NCI-H510A treated with DMSO at 0.1 percent for 48 hours (cell line): Measurements from ENCODE around the gene HECA.
A peak's percentile ranks its signal among the peaks of the same experiment; 100 is the strongest.
"Not testable (repeated sequence)": the region's sequence is repeated elsewhere in the genome, so short reads cannot be mapped to it uniquely, and the experiment has no call there.

Experiments
- DNase-seq: peaks from one replicate; lab custom pipeline; 2025; lab: John Stamatoyannopoulos, UW

HECA gene, protein sequence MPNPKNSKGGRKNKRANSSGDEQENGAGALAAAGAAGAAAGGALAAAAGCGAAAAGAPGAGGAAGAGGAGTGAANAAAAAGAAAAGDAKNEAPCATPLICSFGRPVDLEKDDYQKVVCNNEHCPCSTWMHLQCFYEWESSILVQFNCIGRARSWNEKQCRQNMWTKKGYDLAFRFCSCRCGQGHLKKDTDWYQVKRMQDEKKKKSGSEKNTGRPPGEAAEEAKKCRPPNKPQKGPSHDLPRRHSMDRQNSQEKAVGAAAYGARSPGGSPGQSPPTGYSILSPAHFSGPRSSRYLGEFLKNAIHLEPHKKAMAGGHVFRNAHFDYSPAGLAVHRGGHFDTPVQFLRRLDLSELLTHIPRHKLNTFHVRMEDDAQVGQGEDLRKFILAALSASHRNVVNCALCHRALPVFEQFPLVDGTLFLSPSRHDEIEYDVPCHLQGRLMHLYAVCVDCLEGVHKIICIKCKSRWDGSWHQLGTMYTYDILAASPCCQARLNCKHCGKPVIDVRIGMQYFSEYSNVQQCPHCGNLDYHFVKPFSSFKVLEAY

GRCh38 chr6:139134817-139135577 lies at the start of gene HECA:
TSS of gene HECA (plus strand) at chr6:139135080. CDS start at chr6:139135397, 317 bp downstream.
- peak; percentile 47 for DNase-seq

DNA sequence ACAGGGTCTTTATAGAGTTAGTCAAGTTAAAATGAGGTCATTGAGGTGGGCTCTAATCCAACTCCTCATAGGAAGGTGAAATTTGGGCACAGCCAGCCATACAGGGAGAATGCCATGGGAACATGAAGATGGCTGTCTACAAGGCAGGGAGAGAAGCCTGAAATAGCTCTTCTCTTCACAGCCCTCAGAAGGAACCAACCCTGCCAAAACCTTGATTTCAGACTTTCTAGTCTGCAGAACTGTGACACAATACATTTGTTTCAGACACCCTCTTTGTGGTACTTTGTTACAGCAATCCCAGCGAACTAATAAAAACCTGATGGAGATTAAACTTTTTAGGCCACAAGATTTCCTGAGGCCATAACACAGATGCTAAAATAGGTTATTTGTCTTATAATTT lies 43.1 kb upstream of the HECA start:
- no peak for DNase-seq

DNA sequence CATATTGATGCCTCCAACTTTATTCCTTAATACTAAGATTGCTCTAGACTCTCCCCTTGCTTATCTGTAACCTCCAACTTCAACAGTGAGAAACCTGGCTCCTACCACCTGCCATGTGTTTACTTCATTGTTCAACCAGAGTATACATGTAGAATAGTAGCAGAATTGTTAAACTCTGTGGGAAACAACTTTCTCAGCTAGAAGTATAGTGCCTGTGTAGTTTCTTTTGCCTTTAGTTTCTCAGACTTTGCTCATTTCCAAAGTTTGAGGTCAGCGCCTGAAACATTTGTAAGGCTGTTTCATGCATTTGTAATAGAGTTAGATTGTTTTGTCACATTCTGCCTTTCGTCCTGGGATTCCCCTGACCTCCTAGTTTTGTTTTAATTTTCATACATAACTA lies 34.9 kb upstream of the HECA start:
- no peak for DNase-seq

DNA sequence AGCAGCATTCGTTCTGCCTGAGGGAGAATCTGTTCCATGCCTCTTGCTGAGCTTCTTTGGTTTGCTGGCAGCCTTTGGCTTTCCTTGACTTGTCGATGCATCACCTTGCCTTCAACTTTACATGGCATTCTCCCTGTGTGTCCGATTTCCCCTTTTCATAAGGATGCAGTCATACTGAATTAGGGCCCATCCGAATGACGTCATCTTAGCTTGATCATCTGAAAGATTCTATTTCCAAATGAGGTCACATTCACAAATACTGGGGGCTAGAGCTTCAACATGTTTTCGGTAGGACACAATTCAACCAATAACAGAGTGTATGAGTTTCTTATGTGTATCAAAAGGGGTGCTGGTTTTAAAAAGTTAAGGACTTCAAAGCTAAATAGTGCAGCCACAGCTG lies 27.8 kb upstream of the HECA start:
- DNase-seq, result no peak

DNA sequence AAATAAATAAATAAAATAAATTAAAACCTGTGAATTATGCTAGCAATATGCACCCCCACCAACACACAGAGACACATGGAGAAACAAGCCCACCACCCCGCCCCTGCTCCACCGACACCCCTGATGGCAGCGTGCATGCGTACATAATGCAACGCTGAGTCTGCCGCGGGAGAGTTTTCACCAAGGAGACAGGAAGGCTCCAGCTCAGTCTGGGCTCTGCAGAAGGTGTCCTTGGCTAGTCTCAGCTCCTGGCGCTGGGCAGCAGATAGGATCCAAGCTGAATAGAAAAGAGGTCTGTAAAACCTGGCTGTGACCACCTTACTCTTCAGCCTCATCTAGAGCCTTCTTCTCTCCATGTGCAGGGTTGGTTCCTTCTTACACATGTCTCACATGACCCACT lies 26.5 kb upstream of the HECA start:
- DNase-seq, result no peak

DNA sequence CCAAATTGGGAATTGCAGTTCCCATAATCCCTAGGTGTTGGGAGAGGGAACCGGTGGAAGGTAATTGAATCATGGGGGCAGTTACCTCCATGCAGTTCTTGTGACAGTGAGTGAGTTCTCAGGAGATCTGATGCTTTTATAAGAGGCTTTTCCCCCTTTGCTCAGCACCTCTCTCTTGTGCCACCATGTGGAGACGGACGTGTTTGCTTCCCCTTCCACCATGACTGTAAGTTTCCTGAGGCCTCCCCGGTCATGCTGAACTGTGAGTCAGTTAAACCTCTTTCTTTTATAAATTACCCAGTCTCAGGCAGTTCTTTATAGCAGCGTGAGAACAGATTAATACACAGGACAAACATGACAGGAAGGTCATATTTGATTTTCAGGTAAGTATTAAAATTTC lies 25.3 kb upstream of the HECA start:
- DNase-seq, result no peak

GRCh38 chr6:139112146-139112545 lies 22.7 kb upstream of the HECA start:
- DNase-seq, result no peak

DNA sequence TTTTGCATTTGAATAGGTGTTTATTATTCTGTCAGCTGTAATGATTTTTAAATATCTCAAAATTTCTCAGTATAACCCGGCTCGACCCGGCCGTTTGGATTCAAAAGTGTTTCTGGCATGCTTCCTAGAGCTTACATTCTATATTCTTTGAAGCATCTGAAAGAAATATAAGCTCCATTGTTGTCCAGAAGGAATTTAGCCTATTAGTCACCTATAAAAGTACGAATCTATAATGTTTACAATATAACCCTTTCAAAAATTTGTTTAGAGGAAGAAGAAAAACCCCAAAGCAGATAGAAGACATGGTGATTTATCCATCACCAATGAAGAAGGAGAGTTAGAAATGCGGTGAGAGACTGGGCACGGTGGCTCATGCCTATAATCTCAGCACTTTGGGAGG lies 22.3 kb upstream of the HECA start:
- DNase-seq, result no peak

- DNase-seq, result no peak
Observed at GRCh38 chr6:139114746-139115145, 20.1 kb upstream of the HECA start.

DNA sequence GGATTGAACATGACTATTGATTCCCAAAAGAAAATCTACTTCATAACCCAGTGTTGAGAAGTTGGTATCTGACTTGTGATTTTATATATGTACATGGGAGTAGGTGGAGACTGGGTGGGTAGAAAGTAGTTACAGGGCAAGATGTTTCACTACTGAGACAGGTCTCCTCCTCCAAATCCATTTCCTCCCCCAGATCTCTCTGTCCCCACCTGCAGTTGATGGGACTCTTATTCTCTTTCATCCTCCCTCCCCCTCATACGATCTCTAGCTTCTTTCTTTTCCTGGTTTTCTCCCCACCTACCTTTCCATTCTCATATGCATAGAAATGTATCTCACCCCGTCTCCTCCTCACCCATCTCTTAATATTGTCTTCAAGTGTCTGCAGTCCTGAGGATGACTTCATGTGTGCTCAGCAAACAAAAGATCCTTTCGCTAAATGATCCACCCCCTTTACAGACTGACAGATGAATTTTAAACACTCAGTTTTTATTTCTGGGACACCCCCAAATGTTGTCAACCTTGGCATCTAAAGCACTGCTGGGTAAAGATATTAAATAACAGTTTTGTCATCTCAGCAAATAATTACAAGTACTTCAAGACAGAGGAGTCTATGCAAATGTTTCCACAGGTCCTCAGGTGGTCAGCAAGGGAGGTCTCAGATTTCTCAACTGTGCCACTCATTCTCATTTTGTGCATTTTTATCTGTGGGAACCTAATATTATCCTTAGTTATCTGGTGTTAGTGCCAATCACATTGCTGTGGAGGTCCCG lies 18.7 kb upstream of the HECA start:
- no peak for DNase-seq

DNA sequence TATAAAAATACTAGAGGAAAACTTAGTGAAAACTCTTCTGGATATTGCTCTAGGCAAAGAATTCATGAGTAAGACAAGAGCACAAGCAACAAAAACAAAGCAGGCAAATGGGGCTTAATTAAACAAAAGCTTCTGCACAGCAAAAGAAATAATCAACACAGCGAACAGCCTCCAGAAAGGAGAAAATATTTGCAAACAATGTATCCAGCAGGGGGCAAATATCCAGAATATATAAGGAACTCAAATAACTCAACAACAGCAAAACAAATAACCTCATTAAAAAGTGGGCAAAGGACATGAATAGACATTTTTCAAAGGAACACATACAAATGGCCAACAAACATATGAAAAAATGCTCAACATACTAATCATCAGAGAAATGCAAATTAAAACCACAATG lies 17.1 kb upstream of the HECA start:
- no peak for DNase-seq

GRCh38 chr6:139119552-139119951 lies 15.3 kb upstream of the HECA start:
- no peak for DNase-seq

DNA sequence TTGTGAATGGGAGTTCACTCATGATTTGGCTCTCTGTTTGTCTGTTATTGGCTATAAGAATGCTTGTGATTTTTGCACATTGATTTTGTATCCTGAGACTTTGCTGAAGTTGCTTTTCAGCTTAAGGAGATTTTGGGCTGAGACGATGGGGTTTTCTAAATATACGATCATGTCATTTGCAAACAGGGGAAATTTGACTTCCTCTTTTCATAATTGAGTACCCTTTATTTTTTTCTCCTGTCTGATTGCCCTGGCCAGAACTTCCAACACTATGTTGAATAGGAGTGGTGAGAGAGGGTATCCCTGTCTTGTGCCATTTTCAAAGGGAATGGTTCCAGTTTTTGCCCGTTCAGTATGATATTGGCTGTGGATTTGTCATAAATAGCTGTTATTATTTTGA lies 12.1 kb upstream of the HECA start:
- not testable (repeated sequence) for DNase-seq

GRCh38 chr6:139124887-139125672 lies 9.8 kb upstream of the HECA start:
- DNase-seq, result no peak

GRCh38 chr6:139126255-139126654 lies 8.6 kb upstream of the HECA start:
- no peak for DNase-seq

- no peak for DNase-seq
Observed at GRCh38 chr6:139126931-139127330, 7.9 kb upstream of the HECA start.

GRCh38 chr6:139129284-139129683 lies 5.6 kb upstream of the HECA start:
- no peak for DNase-seq

- DNase-seq, result no peak
Observed at GRCh38 chr6:139131736-139132280, 3.1 kb upstream of the HECA start.

GRCh38 chr6:139133262-139134063 lies 1.4 kb upstream of the HECA start:
- DNase-seq, result no peak

DNA sequence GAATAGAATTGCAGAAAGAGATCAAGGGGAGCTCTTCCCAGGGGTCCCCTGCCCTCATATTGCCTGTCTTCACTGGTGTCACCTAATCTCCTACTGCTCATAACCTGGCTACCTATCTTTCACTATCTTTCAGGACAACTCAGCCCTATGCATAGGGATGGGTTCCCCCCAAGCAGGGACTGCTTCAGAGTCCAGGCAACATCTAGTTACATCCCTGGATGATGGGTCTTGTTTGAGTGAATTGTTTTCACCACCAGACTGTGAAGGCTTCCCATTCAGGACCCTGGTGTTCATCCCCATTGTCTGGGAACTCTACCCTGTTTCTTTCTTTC lies 850 bp upstream of the HECA start:
- DNase-seq, result no peak
